Mammary epithelial cell (primary cell): ENCODE results near the gene CARD9.

Source experiments
- EZH2 ChIP-seq: IDR thresholded peaks from 2 replicates; pipeline ENCODE4 v1.6.1; 2012; ENCODE audit warnings: low read length, inconsistent platforms, borderline replicate concordance
- TF ChIP-seq, protein P1 (sequence below), 2 donors: IDR thresholded peaks in 1 of 2; conservative IDR thresholded peaks in 1 of 2; 2 replicates each; pipeline ENCODE4 v1.5.1; 2011 to 2012; ENCODE audit warnings: inconsistent platforms in 2 of 2, low read length in 2 of 2, mild to moderate bottlenecking in 2 of 2, control low read depth in 1 of 2, low read depth in 1 of 2; ENCODE audit not compliant: insufficient read depth in 1 of 2; ENCODE audit errors: extremely low read depth in 1 of 2

DNA sequence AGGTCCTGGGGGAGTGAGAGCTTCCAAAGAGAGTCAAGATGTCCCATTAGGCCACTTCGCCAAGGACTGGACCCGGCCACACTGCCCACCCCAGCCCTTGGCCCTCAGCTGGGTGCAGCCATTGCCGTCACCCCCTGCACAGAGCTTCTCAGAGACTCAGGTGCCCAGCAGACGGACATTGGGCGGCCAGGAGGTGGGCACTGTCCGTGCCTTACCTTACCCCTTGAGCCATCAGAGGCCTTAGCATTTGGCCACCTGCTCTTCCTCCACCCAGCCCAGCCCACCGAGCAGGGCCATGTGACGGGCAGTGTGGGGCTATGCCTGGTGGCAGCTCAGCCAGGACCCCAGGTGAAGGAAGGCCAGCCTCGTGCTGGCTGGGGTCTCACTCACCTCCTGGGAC lies 6.6 kb downstream of the CARD9 start:
- TF ChIP-seq, protein P1, sequence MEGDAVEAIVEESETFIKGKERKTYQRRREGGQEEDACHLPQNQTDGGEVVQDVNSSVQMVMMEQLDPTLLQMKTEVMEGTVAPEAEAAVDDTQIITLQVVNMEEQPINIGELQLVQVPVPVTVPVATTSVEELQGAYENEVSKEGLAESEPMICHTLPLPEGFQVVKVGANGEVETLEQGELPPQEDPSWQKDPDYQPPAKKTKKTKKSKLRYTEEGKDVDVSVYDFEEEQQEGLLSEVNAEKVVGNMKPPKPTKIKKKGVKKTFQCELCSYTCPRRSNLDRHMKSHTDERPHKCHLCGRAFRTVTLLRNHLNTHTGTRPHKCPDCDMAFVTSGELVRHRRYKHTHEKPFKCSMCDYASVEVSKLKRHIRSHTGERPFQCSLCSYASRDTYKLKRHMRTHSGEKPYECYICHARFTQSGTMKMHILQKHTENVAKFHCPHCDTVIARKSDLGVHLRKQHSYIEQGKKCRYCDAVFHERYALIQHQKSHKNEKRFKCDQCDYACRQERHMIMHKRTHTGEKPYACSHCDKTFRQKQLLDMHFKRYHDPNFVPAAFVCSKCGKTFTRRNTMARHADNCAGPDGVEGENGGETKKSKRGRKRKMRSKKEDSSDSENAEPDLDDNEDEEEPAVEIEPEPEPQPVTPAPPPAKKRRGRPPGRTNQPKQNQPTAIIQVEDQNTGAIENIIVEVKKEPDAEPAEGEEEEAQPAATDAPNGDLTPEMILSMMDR (conservative IDR thresholded peaks at IDR 0.05 in 1 of 2, IDR thresholded peaks at IDR 0.05 in 1 of 2; ENCODE audit: extremely low read depth in 1 of 2, insufficient read depth in 1 of 2, low read depth in 1 of 2, low read length in 2 of 2), result no peak
- no peak for TF ChIP-seq EZH2
